ENCODE results near the gene THRAP3.
"Not testable (repeated sequence)": the region's sequence is repeated elsewhere in the genome, so short reads cannot be mapped to it uniquely, and the experiment has no call there.

The THRAP3 gene

GRCh38 chr1:36204347-36204909, 19.8 kb upstream of the THRAP3 start:
- in situ Hi-C loops (cut with MboI; ENCODE audit: low sequenced_read_pairs): no loop called here

GRCh38 chr1:36206323-36206858, 17.9 kb upstream of the THRAP3 start:
- in situ Hi-C loops (cut with MboI; ENCODE audit: low sequenced_read_pairs): no loop called here

DNA sequence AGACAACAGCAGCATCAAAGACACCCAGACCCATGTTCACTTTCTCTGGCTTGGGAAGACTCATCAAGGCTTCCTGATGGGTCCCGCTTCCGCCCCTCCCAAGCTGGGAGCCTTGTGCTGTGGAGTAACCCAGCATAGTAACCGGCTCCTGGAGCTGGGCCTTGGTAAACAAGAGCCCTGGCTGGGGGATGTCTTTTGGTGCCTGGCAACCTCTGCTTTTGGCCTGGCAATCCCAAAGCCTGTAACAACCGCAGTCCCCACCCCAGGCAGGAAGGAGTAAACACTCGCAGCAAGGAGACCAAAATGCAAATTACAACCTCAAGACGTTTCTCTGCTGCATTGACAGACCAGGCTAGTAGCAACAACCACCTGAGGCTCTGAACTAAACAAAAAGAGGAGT, 16.9 kb upstream of the THRAP3 start:
- in situ Hi-C loops (cut with MboI; ENCODE audit: low sequenced_read_pairs): no loop called here

DNA sequence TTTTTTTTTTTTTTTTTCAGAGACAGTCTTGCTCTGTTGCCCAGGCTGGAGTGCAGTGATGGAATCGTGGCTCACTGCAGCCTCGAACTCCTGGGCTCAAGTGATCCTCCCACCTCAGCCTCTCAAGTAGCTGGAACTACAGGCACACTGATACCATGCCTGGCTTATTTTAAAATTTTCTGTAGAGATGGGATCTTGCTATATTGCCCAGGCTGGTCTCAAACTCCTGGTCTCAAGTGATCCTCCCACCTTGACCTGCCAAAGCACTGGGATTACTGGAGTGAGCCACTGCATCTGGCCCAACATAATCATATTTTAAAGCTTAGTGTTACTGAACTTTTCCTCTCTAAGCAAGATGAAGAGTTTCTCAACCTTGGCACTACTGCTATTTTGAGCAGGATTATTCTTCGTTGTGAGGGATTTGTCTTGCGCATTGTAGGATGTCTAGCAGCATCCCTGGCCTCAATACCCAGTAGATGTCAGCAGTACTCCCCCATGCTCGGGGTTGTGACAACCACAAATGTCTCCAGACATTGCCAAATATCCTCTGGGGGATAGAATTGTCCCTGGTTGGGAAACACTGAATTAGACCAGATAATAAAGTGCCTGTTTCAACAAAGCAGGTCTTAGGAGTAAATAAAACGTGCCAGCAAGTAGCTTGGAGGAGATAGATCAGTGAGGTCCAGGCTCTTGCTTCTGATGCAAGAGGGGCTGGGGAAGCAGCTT, 15.1 kb upstream of the THRAP3 start:
- in situ Hi-C loops (cut with MboI; ENCODE audit: low sequenced_read_pairs): no loop called here

GRCh38 chr1:36211307-36211706, 12.9 kb upstream of the THRAP3 start:
- in situ Hi-C loops (cut with MboI; ENCODE audit: low sequenced_read_pairs): no loop called here

DNA sequence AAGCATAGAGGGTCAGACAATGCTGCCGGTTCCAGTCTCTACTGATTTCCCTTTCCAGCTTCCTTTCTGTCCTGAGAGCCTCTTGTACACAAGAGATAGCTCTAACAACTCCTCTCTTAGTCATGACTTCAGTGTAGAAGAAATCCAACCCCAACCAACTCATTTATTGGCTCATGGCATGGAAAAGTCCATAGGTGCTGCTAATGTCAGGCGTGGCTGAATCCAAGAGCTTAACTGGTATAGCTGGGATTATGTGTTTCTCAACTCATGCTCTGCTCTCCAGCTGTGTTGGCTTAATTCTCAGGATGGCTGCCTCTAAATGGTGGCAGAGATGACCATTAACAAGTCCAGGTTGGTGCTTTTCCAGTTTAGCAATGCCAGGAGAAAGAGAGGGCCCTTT, 12.4 kb upstream of the THRAP3 start:
- in situ Hi-C loops (cut with MboI; ENCODE audit: low sequenced_read_pairs): no loop called here

DNA sequence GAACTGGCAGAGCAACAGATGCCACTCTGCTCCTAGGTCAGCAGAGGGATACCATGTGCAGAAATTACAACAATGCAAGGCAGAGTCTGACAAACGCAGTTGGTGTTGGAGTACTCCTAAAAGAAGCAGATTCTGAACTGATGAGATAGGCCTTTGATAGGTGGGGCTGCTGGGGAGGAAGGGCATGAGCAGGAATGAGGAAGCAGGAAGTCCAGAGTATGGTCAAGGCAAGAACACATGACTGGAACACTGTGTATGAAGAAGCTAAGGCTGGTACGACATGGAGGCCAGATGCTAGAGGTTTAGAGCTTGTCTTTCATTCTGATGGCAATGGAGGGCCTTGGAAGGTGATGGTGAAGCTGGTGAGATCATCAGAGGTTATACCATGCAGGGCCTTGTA, 11.5 kb upstream of the THRAP3 start:
- in situ Hi-C loops (cut with MboI; ENCODE audit: low sequenced_read_pairs): no loop called here

DNA sequence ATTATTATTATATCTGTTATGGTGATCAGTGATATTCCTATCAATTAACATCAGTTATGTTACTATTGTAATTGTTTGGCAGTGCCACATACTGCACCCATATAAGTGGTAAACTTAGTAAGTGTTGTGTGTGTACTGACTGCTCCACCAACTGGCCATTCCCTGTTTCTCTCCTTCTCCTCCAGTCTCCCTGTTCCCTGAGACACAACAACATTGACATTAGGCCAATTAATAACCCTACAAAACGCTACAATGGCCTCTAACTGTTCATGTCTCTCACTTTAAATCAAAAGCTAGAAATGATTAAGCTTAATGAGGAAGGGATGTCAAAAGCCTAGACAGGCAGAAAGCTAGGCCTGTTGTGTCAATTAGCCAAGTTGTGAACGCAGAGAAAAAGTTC, 6.6 kb upstream of the THRAP3 start:
- in situ Hi-C loops (cut with MboI; ENCODE audit: low sequenced_read_pairs): no loop called here

- in situ Hi-C loops (cut with MboI; ENCODE audit: low sequenced_read_pairs): not testable (repeated sequence)
Measured at GRCh38 chr1:36221901-36222300, 2.3 kb upstream of the THRAP3 start.

- in situ Hi-C loops (cut with MboI; ENCODE audit: low sequenced_read_pairs): no loop called here
Measured at GRCh38 chr1:36222481-36223380, 1.5 kb upstream of the THRAP3 start.

- in situ Hi-C loops (cut with MboI; ENCODE audit: low sequenced_read_pairs): no loop called here
Measured at GRCh38 chr1:36223381-36223995, 755 bp upstream of the THRAP3 start.

GRCh38 chr1:36224537-36225282, 467 bp downstream of the THRAP3 start:
- in situ Hi-C loops (cut with MboI; ENCODE audit: low sequenced_read_pairs): no loop called here

DNA sequence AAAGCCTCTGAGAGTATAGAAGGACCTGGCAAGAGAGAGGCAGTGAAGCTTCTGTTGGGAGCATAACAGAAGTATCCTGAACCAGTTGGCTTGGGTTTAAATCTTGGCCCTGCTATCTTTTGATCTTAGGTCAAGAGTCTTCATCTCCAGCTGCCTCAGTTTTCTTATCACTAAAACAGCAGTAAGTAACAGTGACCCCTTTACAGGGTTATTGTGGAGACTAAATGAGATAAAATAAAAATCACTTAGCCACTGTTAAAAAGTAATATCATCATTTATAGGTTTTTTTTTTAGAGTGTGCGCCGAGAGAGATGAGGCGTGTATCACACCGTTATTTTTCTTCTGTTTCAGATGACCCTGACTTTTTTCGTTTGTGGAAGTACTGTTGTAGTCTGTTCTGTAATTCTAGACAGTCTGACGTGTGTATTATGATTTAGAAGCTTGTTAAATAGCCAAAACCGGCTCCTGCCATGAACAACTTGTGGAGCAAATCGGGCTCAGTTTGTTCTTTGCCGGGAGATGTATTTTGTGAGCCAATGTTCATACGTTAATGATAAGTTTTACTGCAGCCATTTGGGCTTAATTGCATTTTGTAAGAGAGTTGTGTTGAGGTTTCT, 1.1 kb downstream of the THRAP3 start:
- in situ Hi-C loops (cut with MboI; ENCODE audit: low sequenced_read_pairs): no loop called here

DNA sequence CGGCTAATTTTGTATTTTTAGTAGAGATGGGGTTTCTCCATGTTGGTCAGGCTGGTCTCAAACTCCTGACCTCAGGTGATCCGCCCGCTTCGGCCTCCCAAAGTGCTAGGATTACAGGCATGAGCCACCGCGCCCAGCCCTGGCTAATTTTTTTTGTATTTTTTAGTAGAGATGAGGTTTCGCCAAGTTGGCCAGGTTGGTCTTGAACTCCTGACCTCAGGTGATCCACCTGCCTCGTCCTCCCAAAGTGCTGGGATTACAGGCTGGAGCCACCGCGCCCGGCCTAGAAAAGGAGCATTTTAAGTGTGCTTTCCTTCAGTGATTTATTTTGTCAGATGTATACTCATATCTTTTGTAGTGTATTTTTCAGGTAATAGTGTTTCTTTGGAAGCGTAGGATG, 6.0 kb downstream of the THRAP3 start:
- in situ Hi-C loops (cut with MboI; ENCODE audit: low sequenced_read_pairs): not testable (repeated sequence)

- in situ Hi-C loops (cut with MboI; ENCODE audit: low sequenced_read_pairs): no loop called here
Measured at GRCh38 chr1:36231191-36231590, 6.9 kb downstream of the THRAP3 start.

DNA sequence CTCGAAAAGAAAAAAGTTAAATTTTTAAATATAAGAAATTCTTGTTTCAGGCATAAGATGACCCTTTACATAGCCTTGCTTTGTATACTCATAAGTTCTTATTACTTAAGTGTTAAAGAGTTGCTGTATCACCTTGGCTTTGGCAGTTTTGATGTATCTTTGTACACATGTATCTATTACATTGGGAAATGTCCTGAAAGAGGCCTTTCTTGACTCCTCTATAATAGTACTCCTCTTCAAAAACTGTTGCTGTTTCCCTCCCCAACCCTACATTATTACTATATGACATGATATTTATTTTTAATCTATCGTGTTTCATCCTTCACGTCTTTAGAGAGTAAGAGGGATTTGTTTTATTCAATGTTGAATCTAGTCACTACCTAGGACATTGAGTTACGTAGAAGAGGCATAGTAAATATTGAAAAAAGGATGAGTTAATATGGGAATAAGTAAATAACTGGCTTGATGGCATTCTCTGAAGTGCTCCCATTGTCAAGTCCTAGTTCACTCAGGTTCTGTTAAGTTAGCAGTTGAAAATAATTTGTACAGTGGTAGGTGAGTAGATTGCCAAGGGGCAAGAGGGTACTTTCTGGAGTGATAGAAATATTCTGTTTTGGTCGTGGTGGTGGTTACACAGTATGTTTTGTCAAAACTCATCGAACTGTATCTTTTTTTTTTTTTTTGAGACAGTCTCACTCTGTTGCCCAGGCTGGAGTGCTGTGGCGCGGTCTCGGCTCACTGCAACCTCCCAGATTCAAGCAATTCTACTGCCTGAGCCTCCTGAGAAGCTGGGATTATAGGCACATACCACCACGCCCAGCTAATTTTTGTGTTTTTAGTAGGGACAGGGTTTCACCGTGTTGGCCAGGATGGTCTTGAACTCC, 8.2 kb downstream of the THRAP3 start:
- in situ Hi-C loops (cut with MboI; ENCODE audit: low sequenced_read_pairs): no loop called here

GRCh38 chr1:36236302-36236701, 12.1 kb downstream of the THRAP3 start:
- in situ Hi-C loops (cut with MboI; ENCODE audit: low sequenced_read_pairs): no loop called here

DNA sequence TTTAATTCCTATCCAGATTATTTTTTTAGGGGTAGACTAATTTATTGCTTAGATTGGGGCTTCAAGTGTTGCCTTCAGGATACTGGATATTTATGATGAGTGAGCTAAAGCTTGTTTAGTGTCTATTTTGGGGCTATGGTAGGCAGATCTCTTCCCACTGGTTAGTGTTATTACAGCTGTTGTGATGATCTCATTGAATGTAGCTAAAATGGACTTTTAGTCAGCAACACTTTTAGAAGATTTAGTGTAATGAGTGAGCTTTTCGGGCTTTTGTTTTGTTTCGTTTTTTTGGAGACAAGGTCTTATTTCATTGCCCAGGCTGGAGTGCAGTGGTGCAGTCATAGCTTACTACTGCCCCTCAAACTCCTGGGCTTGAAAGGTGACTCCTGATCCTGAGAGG, 14.2 kb downstream of the THRAP3 start:
- in situ Hi-C loops (cut with MboI; ENCODE audit: low sequenced_read_pairs): no loop called here
